Activated CD4-positive, alpha-beta T cell treated with anti-CD3 and anti-CD28 coated beads, Interleukin-10, Interleukin-2, amounts not matched to agents 100 ng/mL and 50 ng/mL, durations not matched to agents 16 hours and 8 hours (primary cell): ENCODE results near the gene BUB1B.
A peak's percentile ranks its signal among the peaks of the same experiment; 100 is the strongest.

ENCODE experiments used
- DNase-seq: peaks from one replicate; pipeline ENCODE4 v3.0.0-alpha.2; 2020

BUB1B gene

GRCh38 chr15:40254452-40254851 is 93.6 kb downstream of the BUB1B start:
- DNase-seq = no peak

- no peak for DNase-seq
Observed at GRCh38 chr15:40255033-40255432, 94.2 kb downstream of the BUB1B start.

DNA sequence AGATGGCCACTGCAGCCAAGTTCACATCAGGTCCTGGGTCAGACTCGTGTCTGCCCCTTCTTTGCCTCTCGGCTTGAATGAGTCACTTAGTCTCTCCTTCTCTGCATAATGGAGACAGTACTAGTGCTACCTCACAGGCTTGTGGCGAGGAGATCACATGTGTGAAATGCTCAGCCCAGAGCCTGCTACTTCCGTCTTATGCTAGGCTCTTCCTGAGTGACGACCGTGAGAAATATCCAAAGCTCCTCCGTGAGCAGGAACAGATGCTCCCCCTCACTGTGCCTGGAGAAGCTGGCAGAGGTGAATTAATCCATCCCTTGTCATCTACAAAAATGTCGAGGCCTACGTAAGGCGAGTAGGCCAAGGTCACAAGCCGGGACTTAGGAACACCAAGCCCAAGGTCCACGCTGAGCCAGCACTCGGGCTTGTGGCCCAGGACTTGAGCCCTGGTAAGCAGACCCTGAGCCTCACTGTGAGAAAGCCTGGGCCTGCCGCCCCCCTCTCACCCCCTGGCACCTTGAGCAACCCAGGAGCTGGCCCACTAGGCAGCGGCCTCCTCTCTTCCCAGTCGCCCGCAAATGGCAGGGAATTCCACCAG is 95.9 kb downstream of the BUB1B start:
- DNase-seq = peak; percentile 15

DNA sequence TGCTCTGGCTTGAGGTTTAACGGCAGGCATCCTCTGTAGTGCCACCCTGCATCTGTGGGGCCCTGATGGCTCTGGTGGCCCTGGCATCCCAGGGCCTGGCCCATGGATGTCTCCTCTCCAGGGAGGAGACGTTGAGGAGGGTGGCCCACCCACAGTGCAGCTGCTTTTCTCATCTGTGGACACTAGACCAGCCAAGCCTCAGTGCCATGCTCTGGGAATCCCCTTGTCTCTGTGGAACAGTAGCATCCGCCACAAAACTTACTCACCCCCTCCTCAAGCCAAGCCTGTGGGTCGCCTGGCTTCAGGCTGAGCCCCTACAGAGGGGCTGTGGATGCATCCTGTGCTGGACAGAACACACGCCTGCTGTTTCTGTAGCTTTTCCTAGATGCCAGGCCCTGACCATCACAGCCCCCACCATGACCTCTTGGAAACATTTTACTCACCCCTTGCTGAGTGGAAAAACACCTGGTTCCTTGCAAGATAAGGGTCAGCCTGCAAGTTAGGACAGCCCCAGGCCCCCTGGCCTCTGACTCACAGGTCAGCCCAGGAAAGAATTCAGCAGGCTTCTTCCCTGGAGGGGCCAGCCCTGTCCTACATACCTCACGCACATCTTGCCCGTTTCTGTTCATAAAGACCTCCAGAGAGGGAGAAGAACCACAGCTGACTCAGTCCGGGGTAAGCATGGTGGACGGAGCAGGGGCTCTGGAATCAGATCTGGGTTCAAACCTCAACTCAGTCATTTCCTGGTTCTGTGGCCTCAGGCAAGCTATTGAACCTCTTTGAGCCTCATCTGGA is 97.0 kb downstream of the BUB1B start:
- no peak for DNase-seq

DNA sequence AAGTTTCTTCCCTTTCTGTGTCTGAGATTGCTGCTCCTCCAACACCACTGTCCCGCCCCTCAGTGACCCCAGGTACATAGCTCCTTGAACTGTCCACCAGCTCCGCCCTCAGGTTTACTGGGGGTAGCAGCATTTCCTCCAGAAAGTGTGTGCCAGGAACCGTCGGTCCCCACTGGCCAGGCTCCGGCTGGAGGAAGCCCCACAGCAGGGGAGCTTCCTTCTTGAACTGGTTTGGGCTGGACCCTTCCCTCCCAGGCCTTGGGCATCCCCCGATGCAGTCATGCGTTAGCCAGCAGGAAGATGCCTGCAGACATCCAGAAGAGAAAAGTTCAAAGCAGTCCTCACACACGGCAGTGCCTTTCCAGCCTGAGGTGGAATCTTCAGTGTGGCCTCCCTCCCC is 97.7 kb downstream of the BUB1B start:
- no peak for DNase-seq

DNA sequence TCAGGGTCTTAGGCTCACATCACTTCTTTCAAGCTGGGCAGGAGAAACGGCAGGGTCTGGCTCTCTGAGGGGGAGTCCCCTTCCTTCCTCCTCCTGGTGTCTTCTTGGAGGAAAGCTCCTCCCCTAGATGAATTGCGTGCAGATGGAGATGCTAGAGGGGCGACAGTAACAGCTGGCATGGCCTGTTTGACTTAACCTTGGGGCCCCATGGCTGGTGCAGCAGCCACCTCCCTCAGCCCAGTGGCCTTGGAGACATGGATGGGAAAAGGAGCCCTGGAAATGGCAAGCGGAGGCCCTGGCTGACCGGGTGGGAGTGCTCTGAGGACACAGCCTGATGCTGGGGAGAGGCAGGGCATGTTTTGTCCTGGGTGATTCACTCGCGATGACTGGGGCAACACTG is 98.2 kb downstream of the BUB1B start:
- no peak for DNase-seq

GRCh38 chr15:40263024-40263754 is 102.3 kb downstream of the BUB1B start:
- DNase-seq = no peak

DNA sequence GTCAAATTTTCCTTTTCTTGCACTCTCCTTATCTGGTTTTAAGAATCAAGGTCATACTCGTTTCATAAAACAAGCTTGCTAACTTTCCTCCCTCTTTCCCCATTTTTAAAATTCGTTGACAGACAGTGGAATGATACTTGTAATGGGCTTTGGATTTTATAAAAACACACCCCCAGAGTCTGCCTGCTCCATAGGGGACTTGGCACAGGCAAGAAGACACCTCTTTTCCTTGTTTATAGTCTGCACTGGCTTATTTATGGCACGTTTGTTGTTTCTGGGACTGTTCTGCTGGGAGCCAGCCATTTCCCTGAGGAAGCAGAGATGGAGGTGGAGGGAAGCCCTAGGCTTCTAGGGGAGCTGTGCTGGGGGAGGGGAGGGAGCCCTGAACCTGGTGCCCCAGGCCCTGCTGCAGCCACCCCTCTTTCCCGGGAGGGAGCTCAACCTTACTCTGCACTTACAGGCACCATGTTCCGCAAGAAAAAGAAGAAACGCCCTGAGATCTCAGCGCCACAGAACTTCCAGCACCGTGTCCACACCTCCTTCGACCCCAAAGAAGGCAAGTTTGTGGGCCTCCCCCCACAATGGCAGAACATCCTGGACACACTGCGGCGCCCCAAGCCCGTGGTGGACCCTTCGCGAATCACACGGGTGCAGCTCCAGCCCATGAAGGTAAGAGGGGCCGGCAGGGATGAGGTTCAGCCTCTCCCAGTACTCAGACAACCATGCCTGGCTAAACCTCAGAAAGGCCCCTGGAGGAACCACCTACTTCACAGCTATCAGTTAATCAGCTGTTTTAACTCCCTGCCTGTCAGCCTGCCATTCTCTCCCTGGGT is 103.7 kb downstream of the BUB1B start:
- no peak for DNase-seq

GRCh38 chr15:40265355-40265754 is 104.5 kb downstream of the BUB1B start:
- no peak for DNase-seq

GRCh38 chr15:40265875-40266274 is 105.0 kb downstream of the BUB1B start:
- DNase-seq = no peak

DNA sequence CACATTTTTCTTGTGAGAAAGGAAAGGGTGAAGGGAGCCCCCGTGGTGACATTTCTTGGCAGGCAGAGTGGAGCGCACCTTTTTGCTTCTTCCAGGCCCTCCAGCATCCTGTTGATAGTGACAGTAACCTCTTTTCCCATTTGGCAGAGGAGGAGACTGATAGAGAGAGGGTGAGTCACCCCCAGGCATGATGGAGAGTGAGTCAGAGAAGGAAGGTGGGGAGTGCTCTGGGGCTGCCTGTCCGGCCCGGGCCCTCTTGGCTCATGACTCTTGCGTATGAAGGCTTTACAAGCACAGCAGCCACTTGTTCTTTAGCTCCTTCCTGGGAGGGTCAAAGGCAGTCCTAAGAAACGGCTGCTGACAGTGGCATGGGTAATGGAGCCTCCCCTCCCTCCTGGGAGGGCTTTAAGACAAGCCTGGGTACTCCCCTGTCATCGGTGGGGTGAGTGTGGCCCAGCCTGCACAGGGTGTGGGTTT is 106.0 kb downstream of the BUB1B start:
- no peak for DNase-seq

DNA sequence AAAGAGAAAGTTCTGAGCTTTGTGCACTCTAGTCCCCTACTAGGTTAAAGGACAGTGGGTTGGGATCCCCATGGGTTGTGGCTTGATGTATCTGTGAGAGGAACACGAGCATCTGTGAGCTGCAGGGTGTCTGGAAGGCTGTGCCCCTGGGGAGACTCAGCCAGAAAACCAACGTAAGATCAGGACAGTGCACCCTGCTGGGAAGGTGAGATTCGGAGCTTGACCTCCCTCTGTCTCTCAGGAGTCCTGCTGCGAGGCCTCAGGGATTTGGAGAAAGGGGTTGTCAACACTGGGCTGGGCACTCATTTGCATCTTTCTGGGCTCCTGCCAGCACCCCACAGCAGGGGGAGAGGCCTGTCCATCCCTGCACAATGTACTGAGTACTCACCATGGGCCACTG is 106.8 kb downstream of the BUB1B start:
- DNase-seq = no peak

GRCh38 chr15:40269604-40270003 is 108.7 kb downstream of the BUB1B start:
- no peak for DNase-seq

GRCh38 chr15:40270246-40270995 is 109.6 kb downstream of the BUB1B start:
- no peak for DNase-seq
